GM18907 (cell line): ENCODE data around the gene RAB28.
"Not testable (repeated sequence)": the region's sequence is repeated elsewhere in the genome, so short reads cannot be mapped to it uniquely, and the experiment has no call there.

Experiments used
- ATAC-seq: cut with Tn5 transposase; IDR thresholded peaks from one replicate; pipeline ENCODE4 v1.9.1; 2021; ENCODE audit warnings: mild to moderate bottlenecking, moderate library complexity; ENCODE audit not compliant: unreplicated experiment

Gene RAB28

GRCh38 chr4:13452927-13453579 is 31.1 kb downstream of the RAB28 start:
- no peak for ATAC-seq

DNA sequence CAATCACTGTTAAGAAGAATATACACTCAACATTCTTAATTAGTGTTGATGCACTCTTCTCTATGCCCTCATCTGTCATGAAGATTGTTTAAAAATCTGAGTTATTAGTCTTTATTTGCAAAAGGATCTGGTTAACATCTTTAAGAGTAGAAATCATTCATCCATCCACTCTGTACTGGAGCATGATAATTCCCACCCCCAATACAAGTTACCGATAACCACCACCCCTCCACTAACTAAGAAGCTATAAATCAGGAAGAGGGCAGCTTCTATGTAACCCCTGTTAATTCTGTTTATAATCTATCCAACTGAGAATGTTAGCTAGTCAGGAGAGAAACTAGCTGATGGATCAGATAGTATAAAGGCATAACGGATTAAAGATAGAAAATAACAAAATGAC is 34.5 kb downstream of the RAB28 start:
- no peak for ATAC-seq

- ATAC-seq, result no peak
Observed at GRCh38 chr4:13445841-13446790, 38.0 kb downstream of the RAB28 start.

GRCh38 chr4:13441506-13441905 is 42.6 kb downstream of the RAB28 start:
- ATAC-seq, result no peak

GRCh38 chr4:13436962-13437361 is 47.2 kb downstream of the RAB28 start:
- ATAC-seq, result no peak

DNA sequence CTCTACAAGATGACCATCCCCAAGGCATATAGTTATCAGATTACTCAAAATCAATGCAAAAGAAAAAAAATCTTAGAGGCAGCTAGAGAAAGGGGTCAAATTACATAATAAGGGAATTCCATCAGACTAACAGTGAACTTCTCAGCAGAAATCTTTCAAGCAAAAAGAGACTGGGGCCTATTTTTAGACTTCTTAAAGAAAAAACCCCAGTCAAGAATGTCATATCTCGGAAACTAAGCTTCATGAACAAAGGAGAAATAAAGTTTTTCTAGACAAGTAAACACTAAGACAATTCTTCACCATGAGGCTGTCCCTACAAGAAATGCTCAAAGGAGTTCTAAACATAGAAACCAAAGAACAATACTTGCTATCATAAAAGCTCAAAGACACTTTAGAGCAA is 51.7 kb downstream of the RAB28 start:
- no peak for ATAC-seq

GRCh38 chr4:13430834-13431568 is 53.1 kb downstream of the RAB28 start:
- ATAC-seq, result no peak

DNA sequence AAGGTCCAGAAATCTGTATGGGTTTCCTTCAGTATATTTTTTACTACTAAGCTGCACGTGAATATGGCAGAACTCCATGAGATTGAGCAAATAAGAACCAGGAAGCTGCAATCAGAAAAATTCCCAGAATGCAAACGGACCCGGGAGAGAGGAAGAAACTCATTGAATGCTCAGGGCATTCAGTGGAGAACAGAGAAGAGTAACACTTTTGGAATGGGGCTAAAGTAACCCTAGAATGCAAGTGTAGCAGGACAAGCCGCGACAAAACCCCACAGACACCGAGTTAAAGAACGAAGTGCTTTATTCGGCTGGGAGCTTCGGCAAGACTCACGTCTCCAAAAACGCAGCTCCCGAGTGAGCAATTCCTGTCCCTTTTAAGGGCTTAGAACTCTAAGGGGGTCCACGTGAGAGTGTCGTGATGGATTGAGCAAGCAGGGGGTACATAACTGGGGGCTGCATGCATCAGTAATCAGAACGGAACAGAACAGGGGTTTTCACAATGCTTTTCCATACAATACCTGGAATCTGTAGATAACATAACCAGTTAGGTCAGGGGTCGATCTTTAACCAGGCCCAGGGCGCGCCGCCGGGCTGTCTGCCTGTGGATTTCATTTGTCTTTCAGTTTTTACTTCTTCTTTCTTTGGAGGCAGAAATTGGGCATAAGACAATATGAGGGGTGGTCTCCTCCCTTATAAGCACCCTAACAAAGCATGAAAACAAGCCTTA is 56.4 kb downstream of the RAB28 start:
- ATAC-seq, result no peak

DNA sequence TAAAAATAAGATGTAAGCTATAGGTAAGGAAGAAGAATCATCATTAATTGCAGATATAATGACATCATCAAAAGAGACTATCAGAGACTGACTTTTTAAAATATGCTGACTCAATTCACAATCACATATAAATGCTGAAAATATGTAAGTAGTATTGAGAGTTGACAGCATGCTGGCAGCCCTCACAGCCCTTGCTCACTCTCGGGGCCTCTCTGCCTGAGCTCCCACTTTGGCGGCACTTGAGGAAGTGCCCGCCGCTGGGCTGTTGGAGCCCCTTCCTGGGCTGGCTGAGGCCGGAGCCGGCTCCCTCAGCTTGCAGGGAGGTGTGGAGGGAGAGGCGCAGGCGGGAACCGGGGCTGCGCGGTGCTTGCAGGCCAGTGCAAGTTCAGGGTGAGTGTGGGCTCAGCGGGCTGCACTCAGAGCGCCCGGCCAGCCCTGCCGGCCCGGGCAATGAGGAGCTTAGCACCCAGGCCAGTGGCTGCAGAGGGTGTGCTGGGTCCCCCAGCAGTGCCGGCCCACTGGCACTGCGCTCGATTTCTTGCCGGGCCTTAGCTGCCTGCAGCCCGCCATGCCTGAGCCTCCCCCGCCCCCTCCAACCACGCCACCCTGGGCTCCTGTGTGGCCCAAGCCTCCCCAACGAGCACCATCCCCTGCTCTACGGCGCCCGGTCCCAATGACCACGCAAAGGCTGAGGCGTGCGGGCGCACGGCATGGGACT is 68.9 kb downstream of the RAB28 start:
- no peak for ATAC-seq

DNA sequence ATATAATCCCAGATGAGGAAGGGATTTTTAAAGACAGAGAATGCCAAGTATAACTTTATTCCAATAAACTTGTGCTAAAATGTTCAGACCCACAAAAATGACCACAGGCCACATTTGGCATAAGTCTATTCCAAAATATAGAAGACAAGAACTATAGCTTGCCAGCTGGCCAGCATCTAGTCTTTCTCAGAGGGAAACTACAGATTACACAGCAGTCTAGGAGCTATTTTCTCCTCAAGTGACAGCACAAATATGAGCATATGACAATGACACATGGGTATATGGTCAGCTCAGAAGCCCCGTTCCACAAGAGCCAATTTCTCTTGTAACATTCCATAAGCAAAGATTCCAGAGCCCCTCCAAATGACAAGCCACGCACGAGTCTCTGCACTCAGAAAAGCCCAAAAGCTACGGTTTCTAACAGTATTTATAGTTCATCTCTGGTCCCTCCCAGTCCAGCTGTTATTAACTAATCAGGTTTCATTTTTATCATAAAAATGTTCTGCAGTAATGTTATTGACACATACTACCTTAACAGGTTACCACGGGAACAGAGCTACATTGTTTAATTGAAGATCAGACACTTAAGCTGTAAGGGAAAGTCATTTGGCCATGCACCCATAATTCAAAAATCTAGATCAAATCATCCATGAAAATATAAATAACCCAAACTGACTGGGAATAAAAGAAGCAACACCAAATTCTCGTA is 70.3 kb downstream of the RAB28 start:
- peak; percentile 69 for ATAC-seq

- no peak for ATAC-seq
Observed at GRCh38 chr4:13411942-13412341, 72.2 kb downstream of the RAB28 start.

GRCh38 chr4:13409324-13409723 is 74.8 kb downstream of the RAB28 start:
- no peak for ATAC-seq

DNA sequence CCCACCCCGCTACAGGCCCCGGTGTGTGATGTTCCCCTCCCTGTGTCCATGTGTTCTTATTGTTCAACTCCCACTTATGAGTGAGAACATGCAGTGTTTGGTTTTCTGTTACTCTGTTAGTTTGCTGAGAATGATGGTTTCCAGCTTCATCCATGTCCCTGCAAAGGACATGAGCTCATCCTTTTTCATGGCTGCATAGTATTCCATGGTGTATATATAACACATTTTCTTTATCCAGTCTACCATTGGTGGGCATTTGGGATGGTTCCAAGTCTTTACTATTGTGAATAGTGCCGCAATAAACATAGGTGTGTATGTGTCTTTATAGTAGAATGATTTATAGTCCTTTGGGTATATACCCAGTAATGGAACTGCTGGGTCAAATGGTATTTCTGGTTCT is 78.0 kb downstream of the RAB28 start:
- ATAC-seq, result not testable (repeated sequence)

- no peak for ATAC-seq
Observed at GRCh38 chr4:13403833-13404232, 80.3 kb downstream of the RAB28 start.

DNA sequence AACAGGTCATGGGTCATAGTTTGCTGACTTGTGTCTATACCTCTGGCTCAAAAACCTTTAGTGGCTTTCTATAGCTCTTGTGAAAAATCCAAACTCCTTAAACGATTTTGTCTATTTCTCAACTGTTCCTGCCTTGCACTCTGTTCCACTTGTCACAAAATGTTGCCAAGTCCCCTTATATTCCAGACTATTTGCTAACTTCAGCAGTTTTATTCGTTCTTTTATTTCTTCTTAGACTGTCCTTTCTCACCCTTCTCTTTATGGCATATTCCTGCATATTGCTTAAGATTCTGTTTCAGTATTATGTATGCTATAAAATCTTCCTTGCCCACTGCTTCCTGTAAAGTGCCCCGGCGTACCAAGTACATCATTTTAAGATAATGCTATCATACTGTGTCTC is 80.8 kb downstream of the RAB28 start:
- ATAC-seq, result no peak

GRCh38 chr4:13399257-13399656 is 84.9 kb downstream of the RAB28 start:
- no peak for ATAC-seq

GRCh38 chr4:13396161-13396560 is 88.0 kb downstream of the RAB28 start:
- ATAC-seq, result no peak

DNA sequence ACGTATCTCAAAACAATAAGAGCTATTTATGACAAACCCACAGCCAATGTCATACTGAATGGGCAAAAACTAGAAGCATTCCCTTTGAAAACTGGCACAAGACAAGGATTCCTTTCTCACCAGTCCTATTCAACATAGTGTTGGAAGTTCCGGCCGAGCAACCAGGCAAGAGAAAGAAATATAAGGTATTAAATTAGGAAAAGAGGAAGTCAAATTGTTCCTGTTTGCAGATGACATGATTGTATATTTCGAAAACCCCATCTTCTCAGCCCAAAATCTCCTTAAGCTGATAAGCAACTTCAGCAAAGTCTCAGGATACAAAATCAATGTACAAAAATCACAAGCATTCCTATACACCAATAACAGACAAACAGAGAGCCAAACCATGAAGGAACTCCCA is 94.2 kb downstream of the RAB28 start:
- not testable (repeated sequence) for ATAC-seq

DNA sequence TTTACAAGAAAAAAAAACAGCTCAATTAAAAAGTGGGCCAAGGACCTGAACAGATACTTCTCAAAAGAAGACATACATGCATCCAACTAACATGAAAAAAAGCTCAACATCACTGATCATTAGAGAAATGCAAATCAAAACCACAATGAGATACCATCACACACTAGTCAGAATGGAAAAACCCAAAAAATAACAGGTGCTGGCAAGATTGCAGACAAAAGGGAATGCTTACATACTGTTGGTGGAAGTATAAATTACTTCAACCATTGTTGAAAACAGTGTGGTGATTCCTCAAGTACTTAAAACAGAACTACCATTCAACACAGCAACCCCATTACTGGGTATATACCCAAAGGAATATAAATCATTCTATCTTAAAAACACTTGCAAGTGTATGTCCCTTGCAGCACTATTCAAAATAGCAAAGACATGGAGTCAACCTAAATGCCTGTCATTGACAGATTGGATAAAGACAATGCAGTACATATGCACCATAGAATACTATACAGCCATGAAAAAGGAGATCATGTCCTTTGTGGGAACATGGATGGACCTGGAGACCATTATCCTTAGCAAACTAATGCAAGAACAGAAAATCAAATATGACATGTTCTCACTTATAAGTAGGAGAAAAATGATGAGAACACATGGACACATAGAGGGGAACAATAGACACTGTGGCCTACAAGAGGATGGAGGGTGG is 97.6 kb downstream of the RAB28 start:
- peak; percentile 92 for ATAC-seq
